ENCODE data around the gene GPSM1. TPM values are rescaled to one million over a fixed set of nuclear protein-coding genes. Genes with fewer than 3 reads are reported as not detected.

Gene GPSM1
- total RNA-seq, 1 donor = 54.8 TPM

DNA sequence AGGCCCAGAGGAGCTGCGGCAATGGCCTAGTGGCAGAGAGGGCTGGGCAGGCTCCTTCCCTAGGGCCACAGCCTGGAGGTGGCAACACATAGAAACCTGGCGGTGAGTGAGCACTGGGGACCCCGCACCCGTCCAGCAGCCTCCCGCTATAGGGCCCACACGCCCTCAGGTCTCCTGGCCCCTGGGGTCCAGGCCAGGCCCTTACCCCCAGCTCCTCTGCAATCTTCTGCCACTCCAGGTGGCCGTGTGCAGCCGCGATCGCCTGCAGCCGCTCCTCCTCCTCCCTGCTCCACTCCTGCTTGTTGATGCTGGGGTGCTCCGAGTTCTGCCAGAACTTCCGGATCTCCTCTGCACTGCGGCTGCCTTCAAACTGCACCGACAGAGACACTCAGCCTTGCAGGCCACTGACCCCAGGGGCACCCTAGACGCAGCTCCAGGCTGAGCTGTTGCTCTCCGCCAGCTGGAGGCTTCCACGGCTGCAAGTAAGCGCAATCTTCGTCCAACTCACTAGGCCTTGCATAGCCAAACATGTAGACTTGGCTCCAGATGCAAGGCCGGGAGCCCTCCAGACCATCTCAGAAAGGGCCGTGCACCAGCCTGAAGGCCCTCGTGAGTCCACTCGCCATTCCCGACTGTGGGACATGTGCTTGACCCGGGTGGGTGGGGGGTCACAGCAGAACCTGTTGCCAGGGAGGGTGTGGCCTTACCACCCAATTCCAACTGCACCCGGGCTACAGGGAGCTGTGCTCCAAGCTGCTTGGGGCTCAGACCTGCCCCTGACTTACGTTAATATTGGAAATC, 64.6 kb downstream of the GPSM1 start:
- H3K4me3 ChIP-seq (ENCODE audit: low read depth, low read length) = no peak overlapping the region
- TF ChIP-seq, protein P1, sequence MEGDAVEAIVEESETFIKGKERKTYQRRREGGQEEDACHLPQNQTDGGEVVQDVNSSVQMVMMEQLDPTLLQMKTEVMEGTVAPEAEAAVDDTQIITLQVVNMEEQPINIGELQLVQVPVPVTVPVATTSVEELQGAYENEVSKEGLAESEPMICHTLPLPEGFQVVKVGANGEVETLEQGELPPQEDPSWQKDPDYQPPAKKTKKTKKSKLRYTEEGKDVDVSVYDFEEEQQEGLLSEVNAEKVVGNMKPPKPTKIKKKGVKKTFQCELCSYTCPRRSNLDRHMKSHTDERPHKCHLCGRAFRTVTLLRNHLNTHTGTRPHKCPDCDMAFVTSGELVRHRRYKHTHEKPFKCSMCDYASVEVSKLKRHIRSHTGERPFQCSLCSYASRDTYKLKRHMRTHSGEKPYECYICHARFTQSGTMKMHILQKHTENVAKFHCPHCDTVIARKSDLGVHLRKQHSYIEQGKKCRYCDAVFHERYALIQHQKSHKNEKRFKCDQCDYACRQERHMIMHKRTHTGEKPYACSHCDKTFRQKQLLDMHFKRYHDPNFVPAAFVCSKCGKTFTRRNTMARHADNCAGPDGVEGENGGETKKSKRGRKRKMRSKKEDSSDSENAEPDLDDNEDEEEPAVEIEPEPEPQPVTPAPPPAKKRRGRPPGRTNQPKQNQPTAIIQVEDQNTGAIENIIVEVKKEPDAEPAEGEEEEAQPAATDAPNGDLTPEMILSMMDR (IDR thresholded peaks at IDR 0.05; ENCODE audit: insufficient read depth, low read depth, low read length) = no peak
- no peak for DNase-seq (ENCODE audit: low read depth)

DNA sequence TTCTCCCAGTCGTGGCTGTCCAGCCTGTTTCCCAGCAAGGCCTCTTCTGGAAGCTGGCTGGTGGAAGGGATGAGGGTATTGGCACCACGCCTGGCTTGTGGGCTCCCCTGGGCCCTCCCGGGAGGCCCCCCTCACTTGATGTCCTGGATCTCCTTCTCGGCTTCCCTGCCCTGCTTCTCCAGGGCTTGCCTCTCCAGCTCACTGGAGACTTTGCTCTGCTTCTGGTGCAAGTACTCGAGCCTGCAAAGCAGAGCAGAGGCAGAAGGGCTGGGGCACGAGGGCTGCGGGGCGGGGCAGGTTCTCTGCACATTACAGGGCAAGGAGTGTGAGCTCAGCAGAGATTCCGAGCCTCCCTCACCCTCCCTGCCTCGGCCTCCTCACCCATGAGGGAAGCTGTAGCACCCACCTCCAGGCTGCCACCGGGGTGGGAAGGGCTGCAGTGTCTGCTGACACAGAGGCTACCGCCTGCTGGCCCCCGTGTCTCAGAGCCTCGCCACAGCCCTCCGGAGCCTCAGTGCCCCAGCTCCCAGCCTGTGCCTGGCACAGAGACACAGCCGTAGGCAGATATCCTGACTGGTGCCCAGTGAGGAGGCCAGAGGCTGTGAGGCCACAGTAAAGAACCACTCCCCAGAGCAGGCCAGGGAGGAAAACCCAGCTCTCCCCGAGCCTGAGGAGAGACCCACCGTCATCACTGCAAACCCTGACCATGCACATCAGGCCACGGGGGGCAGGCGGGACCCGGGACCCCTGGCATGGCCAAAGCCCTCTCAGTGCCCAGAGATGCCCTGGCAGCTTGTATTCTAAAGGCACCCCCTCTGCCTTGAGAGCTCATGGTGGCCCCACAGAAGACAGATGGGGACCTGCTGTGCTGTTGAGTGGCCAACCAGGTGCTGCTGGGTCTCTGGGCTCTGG, 65.5 kb downstream of the GPSM1 start:
- TF ChIP-seq, protein P1 (IDR thresholded peaks at IDR 0.05; ENCODE audit: insufficient read depth, low read depth, low read length) = no peak
- no peak for DNase-seq (ENCODE audit: low read depth)

DNA sequence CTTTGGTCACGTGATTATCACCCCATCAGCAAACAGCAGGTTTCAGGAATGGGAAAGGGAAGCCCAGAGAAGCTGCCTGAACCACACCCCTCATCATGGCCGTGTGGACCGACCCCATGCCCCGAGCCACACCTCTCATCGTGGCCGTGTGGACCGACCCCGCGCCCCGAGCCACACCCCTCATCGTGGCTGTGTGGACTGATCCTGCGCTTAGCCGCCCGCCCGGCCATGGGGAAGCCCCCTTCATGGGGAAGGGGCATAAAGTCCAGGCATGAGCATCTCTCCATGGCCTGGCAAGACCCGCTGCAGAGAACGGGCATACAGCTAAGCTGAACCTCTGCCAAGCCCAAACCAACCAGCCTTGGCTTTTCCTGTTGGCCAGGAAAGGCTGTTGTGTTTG, 66.2 kb downstream of the GPSM1 start:
- TF ChIP-seq, protein P1 (IDR thresholded peaks at IDR 0.05; ENCODE audit: insufficient read depth, low read depth, low read length) = no peak
- no peak overlapping the region for H3K4me3 ChIP-seq (ENCODE audit: low read depth, low read length)
- no peak for DNase-seq (ENCODE audit: low read depth)

More for the DNA sequence above, 65.5 kb downstream of the GPSM1 start:
- no peak overlapping the region for H3K4me3 ChIP-seq (ENCODE audit: low read depth, low read length)

DNA sequence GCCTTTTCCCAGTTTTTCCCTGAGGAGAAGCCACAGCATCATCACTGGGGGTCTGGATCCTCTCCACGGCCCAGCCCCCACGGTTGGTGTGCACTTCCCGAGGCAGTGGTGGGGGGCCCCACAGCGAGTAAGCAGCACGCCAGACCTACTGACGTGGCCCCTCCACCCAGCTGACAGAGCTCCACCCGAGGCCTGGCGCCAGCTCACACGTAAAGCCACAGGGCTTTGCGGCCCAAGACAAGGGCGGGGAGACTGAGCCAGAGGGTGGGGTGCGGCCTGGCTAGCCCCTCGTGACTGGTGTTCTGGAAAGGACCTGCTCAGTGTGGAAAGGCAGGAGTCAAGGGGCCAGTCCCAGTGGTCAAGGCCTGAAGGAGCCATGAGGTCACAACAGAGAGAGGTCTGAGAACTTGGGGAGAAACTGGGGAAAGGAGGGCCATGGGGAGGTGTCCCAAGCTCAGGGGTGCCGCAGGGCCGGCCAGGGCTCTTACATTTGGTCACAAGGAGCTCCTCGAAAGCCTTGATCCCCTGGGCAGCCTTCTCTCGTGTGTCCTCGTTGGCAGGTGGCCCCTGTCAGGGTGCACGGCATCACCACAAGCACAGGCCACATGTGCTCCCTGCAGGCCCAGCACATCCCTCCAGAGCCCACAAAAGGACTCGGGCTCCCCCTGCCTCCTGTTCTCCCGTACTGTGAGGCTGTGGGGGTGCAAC, 67.1 kb downstream of the GPSM1 start:
- H3K4me3 ChIP-seq (ENCODE audit: low read depth, low read length) = no peak overlapping the region
- peak; percentile 11 for DNase-seq (ENCODE audit: low read depth)
- TF ChIP-seq, protein P1 (IDR thresholded peaks at IDR 0.05; ENCODE audit: insufficient read depth, low read depth, low read length) = no peak

DNA sequence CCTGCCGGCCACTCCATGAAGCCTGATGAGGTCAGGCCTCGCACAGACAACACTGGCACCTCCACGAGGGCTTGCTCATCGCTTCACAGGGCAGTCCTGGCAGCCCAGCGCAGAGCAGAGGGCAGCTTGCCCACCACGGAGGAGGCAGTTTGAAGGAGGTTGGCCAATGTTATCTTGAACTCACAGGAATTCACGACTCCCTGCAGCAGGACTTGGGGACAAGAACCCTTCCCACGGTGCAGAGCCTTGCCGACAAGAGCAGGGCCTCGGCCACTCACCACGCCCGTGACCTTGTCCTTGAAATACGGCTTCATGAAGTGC, 67.6 kb downstream of the GPSM1 start:
- H3K4me3 ChIP-seq (ENCODE audit: low read depth, low read length) = no peak overlapping the region
- no peak for DNase-seq (ENCODE audit: low read depth)
- TF ChIP-seq, protein P1 (IDR thresholded peaks at IDR 0.05; ENCODE audit: insufficient read depth, low read depth, low read length) = no peak

DNA sequence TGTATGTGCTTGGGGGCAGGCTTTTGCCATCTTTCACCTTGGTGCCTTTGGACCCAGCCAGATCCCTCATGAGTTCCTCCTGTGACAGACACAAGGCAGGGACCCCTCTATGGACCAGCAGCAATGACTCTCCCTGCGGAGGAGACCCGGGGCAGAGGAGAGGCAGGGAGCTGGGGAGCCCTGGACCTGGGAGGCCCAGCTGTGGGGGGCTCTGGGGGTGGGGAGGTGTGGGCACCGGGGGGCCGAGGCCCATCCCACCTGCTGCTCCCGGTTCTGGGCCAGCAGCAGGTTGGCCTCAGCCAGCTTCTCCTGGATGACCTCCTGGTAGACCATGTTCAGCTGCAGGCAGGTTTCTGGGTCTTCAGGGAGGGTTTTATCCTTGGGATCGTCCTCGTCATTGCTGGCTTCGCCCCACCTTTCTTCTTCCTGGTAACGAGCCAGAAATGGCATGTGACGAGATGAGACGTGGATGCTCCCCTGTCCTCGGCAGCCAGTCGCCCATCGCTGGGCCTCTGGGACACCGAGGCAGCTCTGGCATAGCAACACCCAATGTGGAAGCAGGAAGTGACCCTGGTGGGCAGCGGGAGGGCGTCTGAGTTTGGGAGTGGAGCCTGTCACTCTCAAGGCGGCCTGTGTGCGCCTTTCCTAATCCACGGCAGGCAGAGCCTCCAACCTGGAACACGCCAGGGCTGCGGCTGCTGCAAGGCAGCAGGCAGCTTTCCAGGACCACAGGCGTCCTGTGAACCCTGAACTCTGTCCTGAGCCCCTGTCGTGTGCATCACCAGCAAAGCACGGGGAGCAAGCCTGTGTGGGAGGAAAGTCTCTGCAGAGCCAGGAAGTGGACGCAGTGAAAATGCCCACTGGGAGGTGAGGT, 68.2 kb downstream of the GPSM1 start:
- H3K4me3 ChIP-seq (ENCODE audit: low read depth, low read length) = no peak overlapping the region
- TF ChIP-seq, protein P1 (IDR thresholded peaks at IDR 0.05; ENCODE audit: insufficient read depth, low read depth, low read length) = no peak
- DNase-seq (ENCODE audit: low read depth) = no peak
